ENCODE data around the gene MAPK12.
"Not testable (repeated sequence)": the region's sequence is repeated elsewhere in the genome, so short reads cannot be mapped to it uniquely, and the experiment has no call there.

Gene MAPK12

GRCh38 chr22:50277761-50278160 is 16.3 kb upstream of the MAPK12 start:
- no peak for DNase-seq (ENCODE audit: low read depth, low spot score)
- no peak overlapping the region for H3K4me3 ChIP-seq (ENCODE audit: low read depth, low read length)
- in situ Hi-C loops (cut with HindIII; ENCODE audit: low sequenced_read_pairs) = no loop called here
- TF ChIP-seq, protein P1, sequence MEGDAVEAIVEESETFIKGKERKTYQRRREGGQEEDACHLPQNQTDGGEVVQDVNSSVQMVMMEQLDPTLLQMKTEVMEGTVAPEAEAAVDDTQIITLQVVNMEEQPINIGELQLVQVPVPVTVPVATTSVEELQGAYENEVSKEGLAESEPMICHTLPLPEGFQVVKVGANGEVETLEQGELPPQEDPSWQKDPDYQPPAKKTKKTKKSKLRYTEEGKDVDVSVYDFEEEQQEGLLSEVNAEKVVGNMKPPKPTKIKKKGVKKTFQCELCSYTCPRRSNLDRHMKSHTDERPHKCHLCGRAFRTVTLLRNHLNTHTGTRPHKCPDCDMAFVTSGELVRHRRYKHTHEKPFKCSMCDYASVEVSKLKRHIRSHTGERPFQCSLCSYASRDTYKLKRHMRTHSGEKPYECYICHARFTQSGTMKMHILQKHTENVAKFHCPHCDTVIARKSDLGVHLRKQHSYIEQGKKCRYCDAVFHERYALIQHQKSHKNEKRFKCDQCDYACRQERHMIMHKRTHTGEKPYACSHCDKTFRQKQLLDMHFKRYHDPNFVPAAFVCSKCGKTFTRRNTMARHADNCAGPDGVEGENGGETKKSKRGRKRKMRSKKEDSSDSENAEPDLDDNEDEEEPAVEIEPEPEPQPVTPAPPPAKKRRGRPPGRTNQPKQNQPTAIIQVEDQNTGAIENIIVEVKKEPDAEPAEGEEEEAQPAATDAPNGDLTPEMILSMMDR (IDR thresholded peaks at IDR 0.05; ENCODE audit: low read depth, low read length) = no peak

DNA sequence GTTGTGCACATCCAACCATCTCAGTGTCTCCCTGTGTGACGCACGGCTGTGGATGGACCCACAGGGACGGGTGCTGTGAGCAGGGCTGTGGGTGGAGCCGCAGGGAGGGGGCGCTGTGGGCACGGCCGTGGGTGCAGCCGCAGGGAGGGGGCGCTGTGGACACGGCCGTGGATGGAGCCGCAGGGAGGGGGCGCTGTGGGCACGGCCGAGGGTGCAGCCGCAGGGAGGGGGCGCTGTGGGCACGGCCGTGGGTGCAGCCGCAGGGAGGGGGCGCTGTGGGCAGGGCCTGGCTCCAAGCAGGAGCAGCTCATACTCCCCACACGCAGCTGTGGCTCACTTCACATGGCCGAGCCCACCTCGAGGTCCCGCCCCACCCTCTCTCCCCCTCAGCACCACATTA is 14.7 kb upstream of the MAPK12 start:
- no peak overlapping the region for H3K4me3 ChIP-seq (ENCODE audit: low read depth, low read length)
- DNase-seq (ENCODE audit: low read depth, low spot score) = peak; percentile 49
- in situ Hi-C loops (cut with HindIII; ENCODE audit: low sequenced_read_pairs) = no loop called here
- TF ChIP-seq, protein P1 (IDR thresholded peaks at IDR 0.05; ENCODE audit: low read depth, low read length) = peak; percentile 47

- TF ChIP-seq, protein P1 (IDR thresholded peaks at IDR 0.05; ENCODE audit: low read depth, low read length) = no peak
- in situ Hi-C loops (cut with HindIII; ENCODE audit: low sequenced_read_pairs) = no loop called here
- DNase-seq (ENCODE audit: low read depth, low spot score) = no peak
- no peak overlapping the region for H3K4me3 ChIP-seq (ENCODE audit: low read depth, low read length)
These were observed 13.9 kb upstream of the MAPK12 start for GRCh38 chr22:50275181-50276055.

- DNase-seq (ENCODE audit: low read depth, low spot score) = no peak
- TF ChIP-seq, protein P1 (IDR thresholded peaks at IDR 0.05; ENCODE audit: low read depth, low read length) = no peak
- in situ Hi-C loops (cut with HindIII; ENCODE audit: low sequenced_read_pairs) = no loop called here
- no peak overlapping the region for H3K4me3 ChIP-seq (ENCODE audit: low read depth, low read length)
These were observed 13.3 kb upstream of the MAPK12 start for GRCh38 chr22:50274771-50275170.

DNA sequence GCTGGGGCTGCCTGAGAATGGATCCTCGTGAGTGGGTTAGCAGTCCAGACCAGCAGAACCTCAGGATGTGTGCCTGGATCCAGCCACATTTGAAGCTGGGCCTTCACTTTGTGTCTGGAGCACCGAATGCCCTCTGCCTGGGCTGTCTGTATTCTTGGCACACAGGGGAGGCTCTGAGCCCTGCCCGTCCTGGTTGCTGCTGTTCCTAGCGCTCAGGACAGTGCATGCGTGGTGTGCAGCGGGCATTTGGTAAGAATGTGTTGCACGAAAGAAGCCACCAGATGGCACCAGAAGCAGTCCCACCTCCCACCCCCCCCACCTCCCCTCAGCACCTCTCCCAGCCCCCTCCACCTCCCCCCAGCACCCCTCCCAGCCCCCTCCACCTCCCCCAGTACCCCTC is 12.8 kb upstream of the MAPK12 start:
- in situ Hi-C loops (cut with HindIII; ENCODE audit: low sequenced_read_pairs) = no loop called here
- DNase-seq (ENCODE audit: low read depth, low spot score) = peak; percentile 53
- TF ChIP-seq, protein P1 (IDR thresholded peaks at IDR 0.05; ENCODE audit: low read depth, low read length) = peak; percentile 29
- H3K4me3 ChIP-seq (ENCODE audit: low read depth, low read length) = no peak overlapping the region

- DNase-seq (ENCODE audit: low read depth, low spot score); in situ Hi-C loops (cut with HindIII; ENCODE audit: low sequenced_read_pairs); H3K4me3 ChIP-seq (ENCODE audit: low read depth, low read length): not testable (repeated sequence)
These were observed 12.3 kb upstream of the MAPK12 start for GRCh38 chr22:50273781-50274180.

DNA sequence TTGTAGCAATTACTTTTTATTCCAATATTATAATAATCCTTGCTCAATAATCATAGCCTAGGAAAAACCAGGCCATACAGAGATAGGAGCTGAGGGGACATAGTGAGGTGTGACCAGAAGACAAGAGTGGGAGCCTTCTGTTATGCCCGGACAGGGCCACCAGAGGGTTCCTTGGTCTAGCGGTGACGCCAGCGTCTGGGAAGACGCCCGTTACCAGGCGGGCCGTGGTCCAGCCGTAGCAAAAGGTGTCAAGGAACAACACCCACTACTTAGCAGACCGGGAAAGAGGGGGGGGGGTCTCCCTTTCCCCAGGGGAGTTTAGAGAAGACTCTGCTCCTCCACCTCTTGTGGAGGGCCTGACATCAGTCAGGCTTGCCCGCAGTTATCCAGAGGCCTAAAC is 11.9 kb upstream of the MAPK12 start:
- H3K4me3 ChIP-seq (ENCODE audit: low read depth, low read length); DNase-seq (ENCODE audit: low read depth, low spot score); in situ Hi-C loops (cut with HindIII; ENCODE audit: low sequenced_read_pairs): not testable (repeated sequence)

Measured in astrocyte of the spinal cord (primary cell).